Gastrocnemius medialis (tissue), 4 donors: ENCODE measurements around the gene BCAN. TPM values are rescaled to one million over a fixed set of nuclear protein-coding genes. Genes with fewer than 3 reads are reported as not detected.

Experiments
- ATAC-seq, 2 donors: fragments of 150-250 bp; one replicate each; pipeline ENCODE4 v1.9.1; 2016
- DNase-seq, 2 donors: peaks; one replicate each; pipeline ENCODE4 v3.0.0-alpha.2; 2019
- H3K27ac ChIP-seq, 4 donors: fragments of 200-600 bp; sonication (generic); 1 replicate in 1 of 4; 2 replicates in 3 of 4; pipeline ENCODE4 v1.5.1; 2016 to 2018; ENCODE audit warnings: mild to moderate bottlenecking in 2 of 4, moderate library complexity in 1 of 4
- H3K27me3 ChIP-seq, 3 donors: fragments of 200-600 bp; sonication (generic) in 2 of 3; 1 replicate in 1 of 3; 2 replicates in 2 of 3; pipeline versions ENCODE4 v1.5.1 to v1.6.0; 2016 to 2019; ENCODE audit warnings: mild to moderate bottlenecking in 1 of 3, moderate library complexity in 1 of 3
- H3K36me3 ChIP-seq, 2 donors: fragments of 200-600 bp; sonication (generic) in 1 of 2; one replicate each; pipeline ENCODE4 v1.5.1; 2017 to 2018
- H3K4me1 ChIP-seq, 2 donors: fragments of 200-600 bp; sonication (generic) in 1 of 2; one replicate each; pipeline ENCODE4 v1.5.1; 2016 to 2017; ENCODE audit warnings: mild to moderate bottlenecking in 2 of 2
- H3K4me3 ChIP-seq, 4 donors: fragments of 200-600 bp; sonication (generic) in 3 of 4; 1 replicate in 1 of 4; 2 replicates in 3 of 4; pipeline ENCODE4 v1.5.1; 2016 to 2019; ENCODE audit warnings: mild to moderate bottlenecking in 2 of 4
- H3K9me3 ChIP-seq, 3 donors: fragments of 200-600 bp; sonication (generic) in 2 of 3; 1 replicate in 1 of 3; 2 replicates in 2 of 3; pipeline ENCODE4 v1.5.1; 2016 to 2019
- CTCF ChIP-seq, 5 experiments: fragments of 450-650 bp in 3 of 5; fragments of 200-600 bp in 2 of 5; sonication (generic) in 2 of 5; IDR thresholded peaks in 4 of 5; conservative IDR thresholded peaks in 1 of 5; 1 replicate in 4 of 5; 2 replicates in 1 of 5; pipeline ENCODE4 v1.5.1; 2016 to 2019; ENCODE audit warnings: antibody characterized with exemption in 5 of 5, mild to moderate bottlenecking in 3 of 5, moderate library complexity in 3 of 5
- POLR2A ChIP-seq, 2 donors: fragments of 450-650 bp; IDR thresholded peaks; one replicate each; pipeline ENCODE4 v1.6.1; 2017; ENCODE audit warnings: antibody characterized with exemption in 2 of 2, mild to moderate bottlenecking in 2 of 2, moderate library complexity in 2 of 2
- in situ Hi-C, 4 donors: fragments of 200-750 bp; cut with MboI; loops; one replicate each; pipeline versions ENCODE4 v1.15.0 to v1.8.0; 2017; ENCODE audit warnings: low sequenced_read_pairs in 4 of 4
- intact Hi-C: fragments of 100-400 bp; cut with DNase I; formaldehyde crosslinking; loops from one replicate; pipeline ENCODE4 v1.15.1; 2023; ENCODE audit warnings: low total_unique reads
- total RNA-seq, 4 donors: library from RNA; depleted of rRNA; stranded (reverse); fragments of >200 nt; gene quantifications; one replicate each; pipeline versions ENCODE4 v1.1.0 to v1.2.3, GENCODE V29; 2016

BCAN gene
- total RNA-seq, 4 donors from 2014 or later, result 0.26 to 0.29 TPM; not detected in 2

GRCh38 chr1:156673387-156674121 is 31.6 kb downstream of the BCAN start:
- Histone ChIP-seq H3K9me3 (no peaks in the 10 kb centered on the region), H3K27ac (peak overlapping the region; percentile 53 to 79 (median 77)), H3K4me3 (no peak overlapping the region), H3K27me3 (no peaks in the 10 kb centered on the region), H3K4me1 (peaks cover 52 to 71% of the 10 kb centered on the region in 2 donors), H3K36me3 (no peaks in the 10 kb centered on the region)
- in situ Hi-C loops, result no loop called here
- intact Hi-C loops, result no loop called here
- no peak for TF ChIP-seq CTCF (IDR thresholded peaks at IDR 0.05 in 4 of 5, conservative IDR thresholded peaks at IDR 0.05 in 1 of 5)
- no peak for TF ChIP-seq POLR2A (IDR thresholded peaks at IDR 0.05)
- DNase-seq (no peak), ATAC-seq (no peak)

GRCh38 chr1:156675210-156676113 is 33.5 kb downstream of the BCAN start:
- no peak for ATAC-seq
- peak overlapping the region; percentile 54 to 64 (median 64) for H3K4me3 ChIP-seq
- no peak for TF ChIP-seq POLR2A (IDR thresholded peaks at IDR 0.05)
- TF ChIP-seq CTCF (IDR thresholded peaks at IDR 0.05 in 4 of 5, conservative IDR thresholded peaks at IDR 0.05 in 1 of 5), result no peak
- no peaks in the 10 kb centered on the region for H3K9me3 ChIP-seq
- peak overlapping the region; percentile 73 to 79 (median 77) for H3K27ac ChIP-seq
- DNase-seq, result no peak
- peaks cover 33 to 51% of the 10 kb centered on the region in 2 donors for H3K4me1 ChIP-seq
- intact Hi-C loops (loop anchor here (5.0 kb wide), 1 partner anchor 218 kb away; no protein-coding TSS in a partner anchor), in situ Hi-C loops (loop anchor here in 2 of 4 donors (25.0 kb wide), 2 partner anchors 187 to 212 kb away; partner anchors contain the start of genes INSRR (in 1 of the 2), NTRK1 (in 1 of the 2) and PEAR1 (in 1 of the 2))
- no peaks in the 10 kb centered on the region for H3K27me3 ChIP-seq
- H3K36me3 ChIP-seq, result no peaks in the 10 kb centered on the region

- Histone ChIP-seq H3K4me1 (peaks cover 28 to 45% of the 10 kb centered on the region in 2 donors), H3K36me3 (no peaks in the 10 kb centered on the region), H3K27ac (peak overlapping the region; percentile 73 to 79 (median 77)), H3K27me3 (no peaks in the 10 kb centered on the region), H3K9me3 (no peaks in the 10 kb centered on the region), H3K4me3 (peak overlapping the region; percentile 54 to 64 (median 64))
- peak; percentile 8 to 10 for ATAC-seq
- no peak for DNase-seq
- intact Hi-C loops, result loop anchor here (5.0 kb wide), 1 partner anchor 219 kb away; no protein-coding TSS in a partner anchor
- in situ Hi-C loops, result loop anchor here in 2 of 4 donors (25.0 kb wide), 2 partner anchors 186 to 211 kb away; partner anchors contain the start of genes INSRR (in 1 of the 2), NTRK1 (in 1 of the 2) and PEAR1 (in 1 of the 2)
- no peak for TF ChIP-seq CTCF (IDR thresholded peaks at IDR 0.05 in 4 of 5, conservative IDR thresholded peaks at IDR 0.05 in 1 of 5)
- TF ChIP-seq POLR2A (IDR thresholded peaks at IDR 0.05), result no peak
Measured at GRCh38 chr1:156676114-156676819, 34.4 kb downstream of the BCAN start.
